ENCODE data around the gene TNFRSF25. TPM values are rescaled to one million over a fixed set of nuclear protein-coding genes. Genes with fewer than 3 reads are reported as not detected.
"Not testable (repeated sequence)": the region's sequence is repeated elsewhere in the genome, so short reads cannot be mapped to it uniquely, and the experiment has no call there.

The TNFRSF25 gene
- total and polyA plus RNA-seq, 10 of the 15 experiments (the other 5 are each of a cell fraction or from before 2014, with no cell fraction given): 0.23 to 8.6 (median 0.46) TPM; not detected in 5

DNA sequence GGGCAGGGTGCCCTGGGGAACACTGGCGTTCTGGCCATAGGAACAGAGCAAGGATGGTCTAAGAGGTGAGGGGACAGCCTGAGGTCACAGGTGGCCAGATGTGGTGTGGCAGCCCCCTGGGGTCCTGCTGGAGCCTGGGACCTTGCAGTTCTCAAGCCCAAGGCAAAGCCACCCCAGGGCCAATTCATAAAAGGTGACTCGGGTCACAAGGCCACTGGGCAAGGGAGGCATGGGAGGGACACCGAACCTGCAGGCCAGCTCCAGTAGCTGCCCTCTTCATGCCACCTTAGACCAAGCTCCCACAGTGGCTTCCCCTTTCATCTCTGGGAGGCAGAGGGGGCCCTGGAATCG is 19.3 kb downstream of the TNFRSF25 start:
- ChIA-PET SMC1A (ENCODE audit: uncharacterized antibody, unreplicated experiment) (no interaction called here), CTCF (interaction anchor here (0.5 to 1.5 kb wide), 2 partner anchors 43 to 453 kb away, joined by 3 to 5 read pairs; no protein-coding TSS in a partner anchor), RAD21 (ENCODE audit: unreplicated experiment) (no interaction called here), POLR2A (no interaction called here)
- Histone ChIP-seq H3K4me1 (ENCODE audit: control insufficient read depth, insufficient read depth, low read length) (no peaks in the 10 kb centered on the region; the same call in 1 of the 2 replicates), H3K9me3 (replicated peaks; ENCODE audit: control insufficient read depth, insufficient read depth, low read length) (no peaks in the 10 kb centered on the region), H3K79me2 (ENCODE audit: control insufficient read depth, insufficient read depth, low read length) (no peaks in the 10 kb centered on the region), H4K20me1 (ENCODE audit: control insufficient read depth, insufficient read depth) (no peaks in the 10 kb centered on the region), H2AFZ (ENCODE audit: control insufficient read depth, low read depth, low read length) (no peak overlapping the region), H3K9ac (ENCODE audit: control insufficient read depth, insufficient read depth, low read length) (no peak overlapping the region), H3K4me2 (ENCODE audit: control insufficient read depth, insufficient read depth) (no peak overlapping the region), H3K4me3 (no peak overlapping the region), H3K27ac (ENCODE audit: control insufficient read depth, insufficient read depth) (no peak overlapping the region), H3K36me3 (ENCODE audit: control insufficient read depth in 2 of 2, insufficient read depth in 2 of 2, low read length in 1 of 2) (no peaks in the 10 kb centered on the region), H3K27me3 (replicated peaks in 1 of 2; ENCODE audit: control insufficient read depth in 2 of 2, insufficient read depth in 2 of 2, low read length in 1 of 2) (peaks cover 5 to 6% of the 10 kb centered on the region in 2 experiments; a peak in 3 of 4 replicates)
- ATAC-seq (no peak), DNase-seq (ENCODE audit: low read depth, low spot score) (no peak), FAIRE-seq (no peak)
- BruUV-seq (replicated peaks): no TSS peak
- intact Hi-C loops (cut with micrococcal nuclease; ENCODE audit: unreplicated experiment) (no loop called here), in situ Hi-C loops (cut with MboI) (no loop called here)
- TF ChIP-seq SIN3A (IDR thresholded peaks at IDR 0.05; ENCODE audit: low read depth, low read length) (no peak), SREBF2 (IDR thresholded peaks at IDR 0.05; ENCODE audit: low read length) (no peak), CBX5 (IDR thresholded peaks at IDR 0.05; ENCODE audit: low read depth) (no peak), ZSCAN29 (IDR thresholded peaks at IDR 0.05) (no peak), SMAD1 (IDR thresholded peaks at IDR 0.05; ENCODE audit: low read depth, partially characterized antibody) (no peak), RFX5 (IDR thresholded peaks at IDR 0.05; ENCODE audit: low read depth, low read length) (no peak)
- TF ChIP-seq, protein P1, sequence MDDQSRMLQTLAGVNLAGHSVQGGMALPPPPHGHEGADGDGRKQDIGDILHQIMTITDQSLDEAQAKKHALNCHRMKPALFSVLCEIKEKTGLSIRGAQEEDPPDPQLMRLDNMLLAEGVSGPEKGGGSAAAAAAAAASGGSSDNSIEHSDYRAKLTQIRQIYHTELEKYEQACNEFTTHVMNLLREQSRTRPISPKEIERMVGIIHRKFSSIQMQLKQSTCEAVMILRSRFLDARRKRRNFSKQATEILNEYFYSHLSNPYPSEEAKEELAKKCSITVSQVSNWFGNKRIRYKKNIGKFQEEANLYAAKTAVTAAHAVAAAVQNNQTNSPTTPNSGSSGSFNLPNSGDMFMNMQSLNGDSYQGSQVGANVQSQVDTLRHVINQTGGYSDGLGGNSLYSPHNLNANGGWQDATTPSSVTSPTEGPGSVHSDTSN (IDR thresholded peaks at IDR 0.05; ENCODE audit: insufficient replicate concordance, low read depth, low read length): no peak
- 45% methylated on average over 4 of the region's 4 CpGs for WGBS (ENCODE audit: insufficient coverage, insufficient replicate concordance, low lambda C conversion rate, missing lambda C conversion rate)

DNA sequence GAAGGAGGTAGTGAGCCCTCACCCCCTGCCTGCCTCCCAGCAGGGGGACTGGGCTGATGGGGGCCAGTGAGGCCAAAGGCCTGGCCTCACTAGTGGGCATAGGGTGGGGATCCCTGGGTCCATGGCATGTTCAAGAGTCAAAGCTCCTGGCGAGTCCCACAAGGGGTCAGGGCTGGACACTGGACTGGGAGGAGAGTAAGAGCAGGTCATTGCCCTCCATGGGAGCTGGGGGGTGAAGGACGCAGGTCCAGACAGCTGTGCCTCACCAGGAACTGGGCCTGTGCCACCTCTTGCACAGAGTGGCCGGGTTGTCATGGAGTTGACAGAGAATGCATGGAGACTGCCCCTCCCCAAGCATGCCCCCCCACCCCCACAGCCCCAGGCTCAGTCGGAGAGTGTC is 20.0 kb downstream of the TNFRSF25 start:
- H3K4me2 ChIP-seq (ENCODE audit: control insufficient read depth, insufficient read depth); H3K36me3 ChIP-seq (ENCODE audit: control insufficient read depth in 2 of 2, insufficient read depth in 2 of 2, low read length in 1 of 2); H3K79me2 ChIP-seq (ENCODE audit: control insufficient read depth, insufficient read depth, low read length); H3K9ac ChIP-seq (ENCODE audit: control insufficient read depth, insufficient read depth, low read length); ATAC-seq; BruUV-seq (replicated peaks); H3K4me3 ChIP-seq; DNase-seq (ENCODE audit: low read depth, low spot score); H4K20me1 ChIP-seq (ENCODE audit: control insufficient read depth, insufficient read depth); in situ Hi-C loops (cut with MboI); H2AFZ ChIP-seq (ENCODE audit: control insufficient read depth, low read depth, low read length); POLR2A ChIA-PET; RAD21 ChIA-PET (ENCODE audit: unreplicated experiment); H3K27ac ChIP-seq (ENCODE audit: control insufficient read depth, insufficient read depth); H3K27me3 ChIP-seq (replicated peaks in 1 of 2; ENCODE audit: control insufficient read depth in 2 of 2, insufficient read depth in 2 of 2, low read length in 1 of 2); H3K4me1 ChIP-seq (ENCODE audit: control insufficient read depth, insufficient read depth, low read length); intact Hi-C loops (cut with micrococcal nuclease; ENCODE audit: unreplicated experiment); FAIRE-seq; H3K9me3 ChIP-seq (replicated peaks; ENCODE audit: control insufficient read depth, insufficient read depth, low read length): not testable (repeated sequence)
- 6% methylated on average over 2 of the region's 4 CpGs for WGBS (ENCODE audit: insufficient coverage, insufficient replicate concordance, low lambda C conversion rate, missing lambda C conversion rate)
- CTCF ChIA-PET: interaction anchor here (0.6 to 1.1 kb wide), 2 partner anchors 23 to 32 kb away, joined by 3 read pairs; no protein-coding TSS in a partner anchor
- SMC1A ChIA-PET (ENCODE audit: uncharacterized antibody, unreplicated experiment): interaction anchor here (1.6 kb wide), 1 partner anchor 20 kb away, joined by 3 read pairs; the partner anchor contains the start of gene TNFRSF25
